GM18526 (cell line): ENCODE results near the gene QRFPR.

ENCODE experiments used
- POLR2A ChIP-seq: IDR thresholded peaks from 3 replicates; pipeline ENCODE4 v1.6.1; 2011; ENCODE audit not compliant: insufficient read length; ENCODE audit errors: extremely low read depth

QRFPR gene

DNA sequence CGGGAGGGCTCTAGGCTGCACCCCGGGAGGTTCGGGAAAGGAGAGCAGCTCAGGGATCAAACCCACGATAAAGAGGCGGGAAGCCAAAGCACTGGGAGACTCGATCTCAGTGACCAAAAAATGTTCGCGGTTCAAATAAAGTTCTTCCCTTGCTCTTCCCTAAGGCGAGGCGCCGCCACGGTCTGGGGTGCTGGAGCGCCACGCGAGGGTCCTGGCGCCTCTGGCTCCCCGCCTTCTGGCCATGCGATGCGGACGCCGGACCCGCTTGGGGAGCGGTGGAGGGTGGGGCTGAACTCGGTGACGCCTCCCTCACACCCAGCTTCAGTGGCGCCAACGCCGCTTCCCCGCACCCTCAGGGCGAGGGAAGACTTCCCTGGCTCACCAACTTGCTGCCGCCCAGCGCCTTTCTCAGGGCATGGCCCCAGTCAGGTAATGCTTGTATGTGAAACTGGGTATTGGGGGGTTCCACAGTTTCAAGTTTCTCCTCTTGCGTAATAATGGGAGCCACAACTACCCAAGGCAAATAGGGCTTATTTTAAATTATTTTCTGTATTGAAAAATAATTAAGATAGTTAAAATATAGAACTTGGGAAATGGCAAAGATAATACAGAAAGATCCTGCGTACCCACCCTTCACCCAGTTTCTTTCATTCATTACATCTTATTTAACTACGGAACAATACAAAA lies at the start of gene QRFPR:
QRFPR (minus strand) TSS at position 243 of the 687 bp plus-strand sequence. CDS start 371 bp downstream, outside the sequence.
- TF ChIP-seq POLR2A = no peak

DNA sequence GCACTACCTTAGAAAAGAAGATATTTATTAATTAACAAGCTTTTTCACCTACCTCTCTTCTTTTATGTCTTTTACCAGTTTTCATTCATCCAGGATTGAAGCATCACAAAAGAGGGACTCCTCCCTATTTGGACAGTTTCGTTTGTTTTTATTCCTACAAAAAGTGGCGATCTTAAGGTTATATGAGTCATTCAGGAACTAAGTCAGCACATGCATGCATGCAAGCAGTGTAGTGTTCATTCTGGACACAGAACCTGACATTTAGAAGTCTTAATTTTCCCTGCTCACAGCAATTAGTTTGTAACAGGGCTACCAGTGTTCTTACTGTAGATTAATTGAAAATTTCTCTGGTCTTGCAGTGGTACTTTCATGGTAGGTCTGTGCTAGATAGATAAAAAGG lies 47.9 kb upstream of the QRFPR start:
- TF ChIP-seq POLR2A = no peak

DNA sequence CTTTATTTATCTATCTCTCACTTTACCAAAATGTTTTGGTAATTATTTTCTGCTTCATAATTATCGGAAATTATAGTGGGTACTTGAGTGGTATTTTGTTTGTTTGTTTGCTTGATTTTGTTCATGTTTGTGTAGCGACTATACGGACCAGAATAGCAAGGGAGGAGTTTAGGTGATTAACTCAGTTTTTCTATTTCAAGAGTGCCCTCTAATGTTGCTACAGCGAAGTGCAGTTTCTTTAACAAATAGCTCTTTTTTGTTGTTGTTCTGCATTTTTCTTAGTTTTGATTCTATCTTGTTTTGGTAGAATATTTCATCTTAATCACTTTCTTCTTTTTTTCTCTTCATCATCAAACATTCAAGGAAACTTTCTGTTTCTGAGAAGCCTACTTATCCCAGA lies 40.8 kb upstream of the QRFPR start:
- no peak for TF ChIP-seq POLR2A

DNA sequence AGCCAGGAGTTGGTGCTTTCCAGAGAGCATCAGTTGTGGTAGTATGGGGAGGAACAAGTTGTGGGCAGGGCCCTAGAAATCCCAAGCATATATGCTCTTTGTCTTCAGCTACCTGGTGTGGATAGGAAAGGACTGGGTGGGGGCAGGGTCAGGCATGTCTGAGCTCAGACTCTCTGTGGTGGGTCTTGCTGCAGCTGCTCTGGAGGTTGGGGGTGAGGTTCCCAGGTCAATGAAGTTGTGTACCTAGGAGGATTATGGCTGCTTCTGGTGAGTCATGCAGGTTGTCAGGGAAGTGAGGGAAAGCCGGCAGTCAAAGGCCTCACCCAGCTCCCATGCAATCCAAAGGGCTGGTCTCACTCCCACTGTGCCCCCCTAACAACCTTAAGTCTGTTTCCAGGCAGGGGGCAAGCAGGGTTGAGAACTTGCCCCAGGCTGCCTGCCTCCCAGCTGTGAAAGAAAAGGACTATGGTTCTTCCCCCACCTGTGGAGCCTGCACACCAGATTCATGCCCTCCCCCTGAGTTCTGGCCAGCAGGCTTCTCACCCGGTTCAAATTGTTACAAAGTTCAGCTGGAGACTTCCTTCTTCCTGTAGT lies 30.4 kb upstream of the QRFPR start:
- no peak for TF ChIP-seq POLR2A

DNA sequence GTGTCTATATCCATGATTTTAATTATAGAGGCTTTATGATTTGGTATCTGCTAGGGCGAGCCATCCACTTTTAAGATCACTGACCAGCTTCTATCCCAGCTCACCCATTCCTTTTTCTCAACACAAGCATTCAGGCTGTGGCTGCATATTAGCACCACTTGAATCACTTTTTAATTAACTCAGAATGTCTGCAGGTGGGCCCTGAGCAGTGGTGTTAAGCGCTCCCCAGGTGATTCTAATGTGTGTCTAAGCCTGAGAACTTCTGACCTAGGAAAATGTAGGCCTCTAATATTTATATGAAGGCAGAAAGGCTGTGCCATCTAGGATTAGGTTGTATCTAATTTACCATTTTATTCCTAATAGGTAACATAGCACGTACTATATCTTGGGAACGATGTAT lies 19.8 kb upstream of the QRFPR start:
- TF ChIP-seq POLR2A = no peak

DNA sequence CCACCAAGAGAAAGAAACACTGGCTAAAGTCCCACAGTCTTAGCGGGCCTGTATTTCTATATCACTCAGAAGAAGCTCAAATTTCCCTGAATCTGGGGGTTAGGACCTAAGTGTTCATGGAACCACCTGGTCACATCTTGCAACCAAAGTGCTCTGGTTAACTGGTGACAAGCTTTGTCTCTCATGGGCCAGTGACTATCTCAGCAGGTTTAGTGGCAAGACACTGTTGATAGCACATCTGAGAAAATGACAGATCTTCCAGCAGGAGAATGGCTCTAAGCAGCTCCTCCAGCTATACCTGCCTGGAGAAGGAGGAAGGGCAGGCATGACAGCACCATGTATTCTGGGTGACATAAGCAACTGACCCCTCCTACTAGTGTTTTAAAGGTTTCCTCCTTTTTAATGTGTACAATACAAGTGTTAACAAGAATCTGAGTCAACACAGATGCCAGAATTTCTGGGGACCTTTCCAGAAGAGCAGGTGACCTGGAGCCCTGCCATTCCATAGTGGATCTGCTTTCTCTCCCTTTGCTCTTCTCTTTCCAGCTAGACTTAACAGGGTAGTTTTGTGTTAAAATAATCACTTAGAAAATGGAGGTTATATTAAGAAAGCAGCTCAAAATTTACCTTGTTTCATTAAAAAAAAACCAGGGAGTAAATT lies 17.3 kb upstream of the QRFPR start:
- no peak for TF ChIP-seq POLR2A

DNA sequence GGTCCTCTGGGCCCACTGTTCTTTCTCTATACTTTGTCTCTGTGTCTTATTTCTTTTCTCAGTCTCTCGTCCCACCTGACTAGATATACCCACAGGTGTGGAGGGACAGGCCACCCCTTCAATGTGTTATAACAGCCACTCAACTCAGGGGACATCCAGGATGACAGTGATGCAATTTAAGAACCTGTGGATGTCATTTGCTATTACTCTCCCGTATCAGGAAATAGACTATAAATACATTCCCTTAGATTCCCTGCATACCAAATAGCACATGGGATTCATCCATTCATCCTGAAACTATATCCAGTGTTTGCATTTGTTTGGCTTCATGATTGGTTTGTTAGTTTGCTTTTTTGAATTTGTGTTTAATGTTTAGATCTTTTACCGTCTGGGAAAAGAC lies 16.6 kb upstream of the QRFPR start:
- no peak for TF ChIP-seq POLR2A

DNA sequence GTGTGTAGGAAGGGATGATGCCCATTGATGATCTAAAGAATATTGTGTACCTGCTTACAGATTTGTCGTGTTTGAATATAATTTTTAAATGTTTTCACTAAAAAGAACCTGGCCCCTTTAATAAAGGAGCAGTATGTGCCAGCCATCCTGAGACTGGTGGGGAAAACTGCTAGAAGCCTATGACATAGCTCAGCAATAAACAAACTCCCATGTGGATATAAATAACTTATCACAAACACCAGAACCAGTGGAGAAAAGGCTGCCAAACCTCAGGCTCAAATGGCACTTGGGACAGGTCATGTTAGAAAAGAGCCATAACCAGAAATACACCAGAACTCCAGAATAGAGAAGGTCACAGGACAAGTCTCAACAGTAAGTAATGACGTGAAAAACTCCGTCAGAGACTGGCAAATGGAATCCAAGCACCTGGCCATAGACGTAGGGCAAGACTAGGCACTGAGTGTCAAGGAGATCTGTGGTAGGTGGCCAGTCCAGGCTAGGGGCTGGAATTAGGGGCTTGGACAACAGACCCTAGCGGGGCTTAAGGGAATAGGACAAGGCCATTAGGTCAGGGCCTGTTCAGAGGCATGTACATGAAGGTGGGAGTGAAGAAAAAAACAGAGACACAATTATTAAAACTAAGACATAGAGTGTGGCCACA lies 11.7 kb upstream of the QRFPR start:
- TF ChIP-seq POLR2A = no peak

DNA sequence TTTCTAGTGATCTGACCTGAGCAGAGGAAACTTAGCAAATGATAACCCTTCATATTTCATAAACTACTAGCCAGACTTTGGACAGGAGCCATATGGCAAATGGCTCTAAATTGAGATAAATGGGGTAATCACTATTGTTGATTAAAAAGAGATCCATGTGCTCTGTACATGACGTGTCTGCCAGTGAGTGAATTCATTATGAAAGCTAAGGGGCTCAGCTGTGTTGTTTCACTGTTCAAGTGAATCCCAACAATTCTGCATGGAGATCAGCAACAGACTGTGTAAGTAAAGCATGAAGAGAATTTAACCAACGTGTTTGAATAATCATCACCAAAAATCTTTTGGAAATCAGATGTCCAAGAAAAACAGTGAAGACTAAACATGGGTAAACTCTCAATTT lies 9.5 kb upstream of the QRFPR start:
- TF ChIP-seq POLR2A = no peak

DNA sequence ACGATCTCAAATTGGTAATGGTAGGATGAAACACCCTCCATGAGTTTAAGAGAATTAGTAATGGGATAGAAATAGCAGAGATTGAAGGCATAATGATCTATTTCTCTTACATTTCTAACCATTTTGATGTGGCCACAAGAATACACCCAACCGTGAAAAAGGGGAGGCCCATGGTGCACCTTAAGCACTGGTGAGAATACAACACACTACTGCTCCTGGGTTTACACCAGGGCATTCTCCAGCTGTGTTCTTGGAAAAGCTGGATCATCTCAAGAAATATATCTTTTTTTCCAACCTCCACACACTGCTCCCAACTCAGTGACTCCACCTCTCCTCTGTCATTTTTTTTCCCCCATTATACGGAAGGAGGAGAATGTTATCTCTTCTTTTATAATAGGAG lies 1.5 kb downstream of the QRFPR start:
- TF ChIP-seq POLR2A = no peak

DNA sequence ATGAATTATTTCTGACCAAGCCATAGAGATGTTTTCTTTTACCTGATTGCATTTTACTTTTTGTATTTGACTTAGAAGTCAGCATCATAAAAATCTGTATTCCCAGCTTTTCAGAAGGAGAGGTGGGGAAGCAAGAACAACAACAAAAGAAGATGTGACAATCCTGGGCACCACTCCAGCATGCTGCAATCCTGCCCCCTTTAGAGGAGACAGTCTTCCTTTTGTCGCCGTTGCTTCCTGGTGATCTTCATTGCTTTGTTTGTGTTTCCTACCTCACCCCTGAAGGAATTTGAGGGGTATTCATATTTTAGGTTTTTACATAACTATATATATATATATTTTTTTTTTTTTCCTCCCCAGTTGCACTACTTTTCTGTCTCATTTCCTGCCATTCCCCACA lies 3.7 kb downstream of the QRFPR start:
- TF ChIP-seq POLR2A = no peak

DNA sequence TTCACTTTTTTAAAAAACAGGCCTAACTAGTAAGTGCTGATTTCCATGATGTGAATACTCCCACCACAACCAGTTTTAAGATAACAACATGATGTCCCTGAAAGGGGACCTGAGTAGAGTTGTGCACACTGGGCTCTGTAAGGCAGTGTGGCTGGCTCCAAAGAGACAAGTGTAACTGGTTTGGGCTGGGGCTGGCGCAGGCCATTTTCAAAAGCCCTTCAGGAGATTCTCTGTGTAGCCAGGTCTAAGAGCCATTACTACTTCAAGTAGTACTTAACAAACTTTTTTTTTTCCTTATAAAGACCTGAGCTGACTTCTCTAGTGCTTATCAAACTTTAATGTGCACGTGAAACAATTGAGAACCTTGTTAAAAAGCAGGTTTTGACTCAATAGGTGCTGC lies 4.3 kb downstream of the QRFPR start:
- TF ChIP-seq POLR2A = no peak

DNA sequence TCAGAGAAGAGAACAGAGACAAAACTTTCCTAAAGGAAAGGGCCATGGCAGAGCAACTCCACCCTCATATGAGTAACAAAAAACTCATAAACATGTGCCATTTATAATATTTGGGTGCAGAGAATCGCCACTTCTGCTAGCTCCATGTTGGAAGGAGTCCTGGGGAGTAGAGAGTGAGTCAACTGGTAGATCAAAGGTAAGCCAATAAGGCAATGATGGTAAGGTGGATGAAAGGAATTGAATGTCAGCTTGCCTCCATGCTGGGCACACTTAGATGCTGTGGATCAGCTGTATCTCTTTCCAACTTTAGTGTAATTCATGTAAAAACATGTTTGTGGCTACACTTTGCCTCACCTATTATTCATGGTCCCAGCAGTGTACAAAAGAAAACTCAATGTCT lies 4.7 kb downstream of the QRFPR start:
- no peak for TF ChIP-seq POLR2A

DNA sequence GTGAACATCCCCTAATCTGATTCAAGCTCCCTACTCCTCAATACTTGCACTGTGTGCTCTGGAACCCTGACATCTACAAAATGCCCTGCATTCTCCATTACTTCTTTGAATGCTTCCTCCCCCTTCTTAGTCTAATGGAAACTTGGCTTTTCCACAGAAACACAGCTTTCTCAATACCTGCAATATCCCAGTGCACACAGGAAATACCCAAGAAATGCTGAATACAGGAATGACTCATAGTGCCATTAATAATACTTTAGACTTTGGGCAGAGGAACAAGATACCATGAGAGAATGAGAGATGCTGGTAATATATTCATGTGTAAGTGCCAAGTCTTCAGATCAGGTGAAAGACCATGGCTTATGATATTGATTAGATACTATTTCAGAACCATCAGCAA lies 5.6 kb downstream of the QRFPR start:
- TF ChIP-seq POLR2A = no peak

DNA sequence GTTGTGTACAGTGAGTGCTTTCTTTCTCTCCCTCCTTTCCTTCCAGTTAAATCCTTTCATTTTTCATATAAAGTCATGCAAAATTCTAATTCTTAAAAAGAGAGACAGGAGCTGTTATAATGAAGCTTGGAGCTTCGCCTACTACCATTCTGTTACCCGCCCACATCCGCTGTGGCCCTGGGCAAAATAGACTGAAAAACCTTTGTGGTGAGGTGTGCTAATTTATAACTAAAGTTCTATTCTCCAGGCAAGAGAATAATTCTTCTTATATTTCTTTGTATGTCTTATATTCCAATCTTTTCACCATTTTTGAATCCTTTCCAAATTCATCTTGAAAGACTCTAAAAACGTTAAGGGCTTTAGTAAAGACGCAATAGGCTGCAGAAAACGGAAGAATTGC lies 7.0 kb downstream of the QRFPR start:
- no peak for TF ChIP-seq POLR2A

DNA sequence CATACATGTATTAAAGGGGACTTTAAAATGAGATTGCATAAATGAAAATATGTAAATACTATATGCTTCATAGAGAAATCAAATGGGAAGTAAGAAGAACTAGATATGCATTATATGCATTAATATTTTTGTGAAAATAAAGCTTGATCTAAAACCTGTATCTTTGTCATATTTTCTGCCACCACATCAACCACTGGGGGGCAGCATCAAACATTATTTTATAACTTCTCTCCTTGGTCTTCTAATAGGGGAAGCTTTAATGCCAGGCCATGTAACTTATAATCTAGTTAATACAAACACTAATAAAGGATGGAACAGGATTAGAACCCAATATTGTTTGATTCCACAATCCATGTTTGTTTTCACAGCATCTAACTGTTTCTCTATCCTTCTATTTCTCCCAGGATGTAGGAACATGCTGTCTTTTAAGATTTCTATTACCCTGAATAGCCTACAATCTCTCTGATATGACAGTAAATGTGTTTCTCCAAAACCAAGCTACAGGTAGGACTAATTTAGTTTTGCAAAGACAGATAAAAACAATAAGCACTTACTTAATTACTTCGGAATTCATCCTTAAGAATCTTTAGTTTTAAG lies 10.0 kb downstream of the QRFPR start:
- no peak for TF ChIP-seq POLR2A
